Peyer's patch (tissue), 4 donors: Measurements from ENCODE around the gene RPTN. TPM values are rescaled to one million over a fixed set of nuclear protein-coding genes. Genes with fewer than 3 reads are reported as not detected.

ENCODE experiments used
- DNase-seq, 3 donors: peaks; one replicate each; pipeline ENCODE4 v3.0.0-alpha.2; 2017 to 2019
- H3K27ac ChIP-seq, 4 donors: fragments of 200-600 bp; sonication (generic); one replicate each; pipeline ENCODE4 v1.5.1; 2016 to 2019
- H3K27me3 ChIP-seq, 2 donors: fragments of 200-600 bp; sonication (generic); one replicate each; pipeline ENCODE4 v1.5.1; 2019
- H3K36me3 ChIP-seq, 3 donors: fragments of 200-600 bp; sonication (generic); one replicate each; pipeline ENCODE4 v1.5.1; 2016 to 2019
- H3K4me1 ChIP-seq, 4 donors: fragments of 200-600 bp; sonication (generic); one replicate each; pipeline ENCODE4 v1.5.1; 2016 to 2019
- H3K4me3 ChIP-seq, 4 donors: fragments of 200-600 bp; sonication (generic); 1 replicate in 3 of 4; 2 replicates in 1 of 4; pipeline ENCODE4 v1.5.1; 2016 to 2019; ENCODE audit warnings: mild to moderate bottlenecking in 1 of 4
- H3K9me3 ChIP-seq, 4 donors: fragments of 200-600 bp; sonication (generic); one replicate each; pipeline ENCODE4 v1.5.1; 2016 to 2019; ENCODE audit warnings: mild to moderate bottlenecking in 1 of 4
- CTCF ChIP-seq, 6 experiments: fragments of 450-650 bp in 4 of 6; fragments of 200-600 bp in 2 of 6; sonication (generic) in 1 of 6; IDR thresholded peaks; one replicate each; pipeline ENCODE4 v1.5.1; 2017 to 2019; ENCODE audit warnings: antibody characterized with exemption in 6 of 6, mild to moderate bottlenecking in 3 of 6, moderate library complexity in 1 of 6
- POLR2A ChIP-seq, 2 donors: fragments of 450-650 bp; IDR thresholded peaks; one replicate each; pipeline ENCODE4 v1.5.1; 2017; ENCODE audit warnings: antibody characterized with exemption in 2 of 2, mild to moderate bottlenecking in 2 of 2, moderate library complexity in 2 of 2
- total RNA-seq, 4 donors: library from RNA; depleted of rRNA; stranded (reverse); fragments of >200 nt; gene quantifications; one replicate each; pipeline ENCODE4 v1.1.0, GENCODE V29; 2016

Gene RPTN
- total RNA-seq, 4 donors from 2014 or later = not detected

GRCh38 chr1:152112885-152113432 lies 46.1 kb downstream of the RPTN start:
- peak overlapping the region in 2 of 4 donors; percentile 41 to 50 for H3K4me3 ChIP-seq
- peaks cover 0 to 36% of the 10 kb centered on the region in 2 donors for H3K27me3 ChIP-seq
- peaks cover 4 to 43% (median 7%) of the 10 kb centered on the region in 4 donors for H3K4me1 ChIP-seq
- no peaks in the 10 kb centered on the region for H3K36me3 ChIP-seq
- no peak for TF ChIP-seq CTCF (IDR thresholded peaks at IDR 0.05)
- TF ChIP-seq POLR2A (IDR thresholded peaks at IDR 0.05) = no peak
- peaks cover 0 to 5% (median 0%) of the 10 kb centered on the region in 4 donors for H3K9me3 ChIP-seq
- DNase-seq = no peak
- no peak overlapping the region for H3K27ac ChIP-seq

- Histone ChIP-seq H3K36me3 (no peaks in the 10 kb centered on the region), H3K27me3 (peaks cover 0 to 43% of the 10 kb centered on the region in 2 donors), H3K4me1 (peaks cover 4 to 48% (median 7%) of the 10 kb centered on the region in 4 donors), H3K27ac (no peak overlapping the region), H3K9me3 (peaks cover 0 to 5% (median 0%) of the 10 kb centered on the region in 4 donors), H3K4me3 (peak overlapping the region in 3 of 4 donors; percentile 41 to 50 (median 42))
- TF ChIP-seq POLR2A (IDR thresholded peaks at IDR 0.05) (no peak), CTCF (IDR thresholded peaks at IDR 0.05) (no peak)
- DNase-seq = no peak
Measured at GRCh38 chr1:152112101-152112884, 46.7 kb downstream of the RPTN start.

GRCh38 chr1:152111515-152111968 lies 47.5 kb downstream of the RPTN start:
- H3K36me3 ChIP-seq = no peaks in the 10 kb centered on the region
- H3K9me3 ChIP-seq = peaks cover 0 to 5% (median 0%) of the 10 kb centered on the region in 4 donors
- peaks cover 4 to 48% (median 7%) of the 10 kb centered on the region in 4 donors for H3K4me1 ChIP-seq
- peaks cover 0 to 49% of the 10 kb centered on the region in 2 donors for H3K27me3 ChIP-seq
- DNase-seq = no peak
- H3K27ac ChIP-seq = no peak overlapping the region
- TF ChIP-seq POLR2A (IDR thresholded peaks at IDR 0.05) (no peak), CTCF (IDR thresholded peaks at IDR 0.05) (no peak)
- H3K4me3 ChIP-seq = peak overlapping the region; percentile 8 to 50 (median 42)

- H3K9me3 ChIP-seq = peaks cover 0 to 5% (median 0%) of the 10 kb centered on the region in 4 donors
- H3K36me3 ChIP-seq = no peaks in the 10 kb centered on the region
- TF ChIP-seq CTCF (IDR thresholded peaks at IDR 0.05) = no peak
- TF ChIP-seq POLR2A (IDR thresholded peaks at IDR 0.05) = no peak
- peaks cover 0 to 54% of the 10 kb centered on the region in 2 donors for H3K27me3 ChIP-seq
- DNase-seq = no peak
- peaks cover 4 to 48% (median 7%) of the 10 kb centered on the region in 4 donors for H3K4me1 ChIP-seq
- H3K27ac ChIP-seq = no peak overlapping the region
- H3K4me3 ChIP-seq = peak overlapping the region; percentile 8 to 50 (median 36)
Measured at GRCh38 chr1:152110860-152111514, 48.0 kb downstream of the RPTN start.

GRCh38 chr1:152110365-152110859 lies 48.6 kb downstream of the RPTN start:
- Histone ChIP-seq H3K27ac (no peak overlapping the region), H3K4me3 (peak overlapping the region; percentile 8 to 50 (median 36)), H3K9me3 (peaks cover 0 to 5% (median 0%) of the 10 kb centered on the region in 4 donors), H3K27me3 (peaks cover 0 to 54% of the 10 kb centered on the region in 2 donors), H3K36me3 (no peaks in the 10 kb centered on the region), H3K4me1 (peaks cover 4 to 48% (median 7%) of the 10 kb centered on the region in 4 donors)
- TF ChIP-seq CTCF (IDR thresholded peaks at IDR 0.05) (no peak), POLR2A (IDR thresholded peaks at IDR 0.05) (no peak)
- no peak for DNase-seq
